G401 (cell line): ENCODE data around the gene EN1. TPM values are rescaled to one million over a fixed set of nuclear protein-coding genes. Genes with fewer than 3 reads are reported as not detected.

Experiments used
- DNase-seq: peaks from one replicate; pipeline ENCODE4 v3.0.0-alpha.2; 2015; ENCODE audit warnings: low spot score
- in situ Hi-C: cut with HindIII; loops from 2 replicates; pipeline ENCODE4 v1.10.0; 2016; ENCODE audit warnings: low sequenced_read_pairs, mixed read lengths
- total RNA-seq: library from RNA; depleted of rRNA; stranded (reverse); fragments of >200 nt; shearing (Covaris generic); gene quantifications from 2 replicates; pipeline ENCODE4 v1.2.3, GENCODE V29; 2014

EN1 gene
- total RNA-seq, 1 experiment from 2014 or later: not detected

DNA sequence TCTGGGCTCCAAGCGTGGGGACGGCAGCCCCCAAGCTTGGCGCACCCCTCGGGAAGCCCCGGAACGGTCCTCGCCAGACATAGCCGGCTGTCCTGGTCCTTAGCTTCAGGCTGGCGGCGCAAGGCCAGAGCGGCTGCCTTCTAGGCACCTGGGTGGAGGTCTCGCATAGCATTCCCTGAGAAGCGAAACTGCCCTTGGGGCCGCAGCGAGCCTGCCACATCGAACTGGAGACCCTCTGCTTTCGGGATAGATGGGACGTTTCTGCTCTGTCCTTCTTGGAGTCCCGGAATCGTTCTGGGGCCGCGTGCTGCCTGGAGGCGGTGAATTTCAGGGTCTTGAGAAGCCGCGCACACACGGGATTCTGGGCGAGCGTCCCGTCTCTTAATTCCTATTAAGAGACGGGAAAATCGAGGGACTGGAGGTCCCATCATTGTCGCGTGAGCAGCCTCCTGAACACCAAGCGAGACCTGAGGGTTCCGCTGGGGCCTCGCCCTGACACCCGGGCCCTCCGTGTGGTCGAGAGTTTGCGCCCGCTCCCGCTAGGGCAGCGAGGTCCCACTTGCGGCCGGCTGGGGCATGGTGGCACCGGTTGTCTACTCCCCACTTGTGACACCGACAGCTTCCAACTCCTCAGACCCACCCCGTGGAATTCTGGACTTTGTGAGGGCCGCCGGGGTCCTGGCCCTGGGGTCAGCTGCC, 9.7 kb upstream of the EN1 start:
- no peak for DNase-seq
- in situ Hi-C loops: no loop called here

GRCh38 chr2:118856330-118856977, 9.0 kb upstream of the EN1 start:
- no peak for DNase-seq
- in situ Hi-C loops: no loop called here

DNA sequence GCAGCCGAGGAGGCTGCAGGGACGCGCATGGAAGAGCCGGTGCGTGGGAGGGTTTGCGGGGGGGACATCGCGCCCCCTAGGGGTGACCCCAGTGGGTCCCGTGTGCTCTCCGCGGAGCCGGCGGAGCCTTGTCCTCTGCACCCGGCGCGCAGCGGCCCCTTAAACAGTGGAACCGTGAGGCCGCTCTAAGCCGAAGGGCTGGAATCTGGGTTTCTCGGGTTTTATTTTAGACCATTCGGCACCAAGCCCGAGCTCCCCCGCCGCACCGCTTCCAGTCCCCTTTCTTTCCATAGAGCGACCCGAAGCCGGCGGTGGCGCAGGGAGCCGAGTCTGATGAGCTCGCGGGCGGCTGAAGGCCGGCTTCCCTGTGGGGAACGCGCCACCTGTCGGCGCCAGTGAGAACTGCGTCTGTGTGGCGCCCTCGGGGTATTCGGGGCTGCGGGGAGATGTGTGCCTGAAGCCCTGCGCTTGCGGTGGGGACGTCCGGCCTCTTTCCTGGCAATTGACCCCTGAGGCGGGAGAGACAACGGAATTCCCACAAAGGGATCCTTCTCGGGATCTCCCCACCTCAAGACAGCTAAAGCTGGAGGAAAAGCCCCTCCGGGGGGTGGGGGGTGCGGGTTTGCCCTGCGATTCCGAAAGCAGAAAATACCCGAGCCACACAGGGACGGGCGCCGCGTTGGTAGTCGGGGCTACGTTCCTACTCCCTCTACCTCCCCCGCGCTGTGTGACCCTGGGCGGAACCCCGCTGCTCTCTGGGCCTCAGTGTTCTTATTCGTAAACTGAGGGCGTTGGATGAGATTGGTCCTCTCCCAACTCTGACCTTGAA, 8.2 kb upstream of the EN1 start:
- in situ Hi-C loops: no loop called here
- peak; percentile 39 for DNase-seq

GRCh38 chr2:118854507-118855345, 7.3 kb upstream of the EN1 start:
- in situ Hi-C loops: no loop called here

GRCh38 chr2:118853651-118854291, 6.3 kb upstream of the EN1 start:
- in situ Hi-C loops: no loop called here
- DNase-seq: no peak

More at GRCh38 chr2:118854507-118855345, 7.3 kb upstream of the EN1 start:
- DNase-seq: no peak

- no peak for DNase-seq
- in situ Hi-C loops: no loop called here
Observed at GRCh38 chr2:118853129-118853640, 5.7 kb upstream of the EN1 start.

GRCh38 chr2:118852605-118853128, 5.2 kb upstream of the EN1 start:
- in situ Hi-C loops: no loop called here
- DNase-seq: no peak

- DNase-seq: no peak
- in situ Hi-C loops: no loop called here
Observed at GRCh38 chr2:118851650-118852049, 4.2 kb upstream of the EN1 start.

DNA sequence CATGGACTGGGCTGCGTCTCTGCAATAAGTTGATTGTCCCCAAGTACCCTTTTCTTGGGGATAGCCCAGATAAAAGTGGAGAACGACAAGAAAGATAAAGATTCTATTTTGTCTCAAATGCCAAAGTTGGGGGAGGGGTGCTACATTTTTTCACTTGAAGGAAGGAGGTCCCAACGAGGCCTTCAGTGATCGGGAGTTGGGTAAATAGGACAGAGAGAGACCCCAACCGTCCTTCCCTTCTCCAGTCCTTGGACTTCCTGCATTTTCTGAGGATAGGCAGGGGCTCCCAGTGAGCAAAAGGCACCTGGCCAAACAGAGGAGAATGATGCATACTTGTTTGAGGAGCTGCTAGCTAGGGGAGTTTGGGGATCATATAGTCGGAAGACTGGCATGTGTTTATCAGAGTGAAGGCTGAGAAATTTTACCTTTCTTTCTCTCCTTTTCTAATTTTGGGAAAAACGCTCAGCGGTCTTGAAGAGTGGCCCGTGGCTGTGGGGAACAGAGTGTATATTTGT, 3.5 kb upstream of the EN1 start:
- in situ Hi-C loops: no loop called here
- no peak for DNase-seq

DNA sequence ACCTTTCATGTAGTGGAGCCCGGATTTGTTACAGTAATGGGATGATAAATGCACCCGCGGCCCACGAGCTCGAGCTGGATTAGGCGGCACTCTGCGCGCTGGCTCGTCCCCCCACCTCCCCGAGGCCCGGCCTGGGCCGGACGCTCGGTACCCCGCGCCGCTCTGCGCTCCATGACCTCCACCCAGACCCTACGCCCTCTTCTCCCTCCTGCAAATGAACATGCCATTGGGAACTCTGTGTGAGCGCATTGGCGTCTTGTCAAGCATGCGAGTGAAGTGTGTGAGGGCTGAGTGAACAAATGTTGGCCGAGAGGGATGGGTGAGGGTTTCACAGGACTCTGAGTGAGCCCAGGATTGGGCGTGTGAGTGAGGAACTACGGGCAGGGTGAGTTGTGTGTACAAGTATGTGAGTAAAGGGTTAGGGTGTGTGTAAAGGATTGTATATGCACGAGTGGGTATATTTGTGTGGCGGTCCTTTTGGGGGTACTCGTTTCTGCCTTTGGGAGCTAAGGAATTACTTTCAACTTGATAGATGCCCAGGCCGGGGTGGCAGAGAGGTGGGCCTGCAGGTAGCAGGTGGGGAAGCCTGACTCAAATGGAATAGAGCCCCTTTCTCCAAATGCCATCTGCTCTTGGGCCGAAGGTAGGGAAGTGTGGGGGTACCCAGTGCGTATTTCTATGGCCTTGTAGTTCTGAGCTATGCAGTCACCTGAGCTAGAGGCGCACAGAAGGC, 2.9 kb upstream of the EN1 start:
- in situ Hi-C loops: no loop called here
- DNase-seq: no peak

- in situ Hi-C loops: no loop called here
- DNase-seq: no peak
Observed at GRCh38 chr2:118849226-118850167, 2.0 kb upstream of the EN1 start.

DNA sequence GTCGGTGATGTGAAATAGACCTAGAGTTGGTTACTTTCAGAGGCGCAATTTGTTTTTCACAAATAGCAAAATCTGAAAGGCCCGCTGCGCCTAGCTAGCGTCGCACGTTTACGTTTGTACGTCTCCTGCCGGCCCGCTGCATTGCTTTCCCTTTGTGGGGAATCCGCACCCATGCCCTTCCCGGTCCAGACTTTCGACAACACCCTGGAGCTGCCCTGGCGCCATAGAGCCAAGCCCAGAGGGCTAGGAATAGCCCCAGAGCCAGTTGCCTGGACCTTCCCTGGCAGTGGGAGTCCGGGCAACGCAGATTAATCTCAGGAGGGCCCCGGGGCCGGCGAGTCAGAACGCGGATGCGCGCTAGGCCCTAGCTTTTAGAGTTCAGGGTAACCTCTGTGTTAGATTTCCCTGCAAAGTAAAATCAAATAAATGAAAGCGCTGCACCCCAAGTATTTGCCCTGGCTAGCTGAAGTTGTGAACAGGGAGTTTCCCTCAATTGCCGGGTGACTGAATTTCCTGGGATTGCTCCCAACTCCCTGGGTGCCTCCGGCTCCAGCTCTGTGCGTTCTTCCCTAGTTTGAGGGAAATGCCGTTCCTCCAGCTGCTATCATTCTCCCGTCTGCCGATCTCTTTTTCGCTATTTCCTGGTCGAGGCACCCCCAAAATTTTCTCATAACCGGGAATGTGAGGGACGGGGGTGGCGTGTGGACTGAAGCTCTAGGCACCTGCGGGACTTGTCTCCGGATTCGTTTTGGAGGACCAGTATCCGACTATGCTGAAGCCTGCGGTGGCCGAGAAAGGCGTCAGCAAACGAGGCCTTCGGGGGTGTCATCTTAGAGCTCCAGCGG, 1.2 kb upstream of the EN1 start:
- in situ Hi-C loops: no loop called here
- no peak for DNase-seq

DNA sequence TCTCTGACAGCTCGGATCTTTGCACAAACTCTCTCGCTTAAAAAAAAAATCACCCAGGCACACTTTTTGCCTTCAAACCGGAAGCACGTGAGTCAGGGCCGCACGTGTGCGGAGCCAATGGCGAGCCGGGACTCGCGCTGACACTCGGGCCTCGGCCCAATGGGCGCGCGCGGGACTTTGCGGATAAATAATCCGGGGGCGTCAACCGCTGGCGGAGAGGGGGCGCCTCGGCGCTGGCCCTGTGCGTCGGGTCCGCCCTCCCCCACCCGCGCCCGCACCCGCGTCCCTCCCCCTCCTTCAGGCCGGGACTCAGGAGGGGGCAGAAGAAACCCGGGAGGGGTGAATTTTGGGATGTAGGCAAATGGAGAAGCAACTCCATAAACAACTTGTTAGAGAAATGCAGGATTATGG, 319 bp upstream of the EN1 start:
- in situ Hi-C loops: no loop called here
- no peak for DNase-seq

DNA sequence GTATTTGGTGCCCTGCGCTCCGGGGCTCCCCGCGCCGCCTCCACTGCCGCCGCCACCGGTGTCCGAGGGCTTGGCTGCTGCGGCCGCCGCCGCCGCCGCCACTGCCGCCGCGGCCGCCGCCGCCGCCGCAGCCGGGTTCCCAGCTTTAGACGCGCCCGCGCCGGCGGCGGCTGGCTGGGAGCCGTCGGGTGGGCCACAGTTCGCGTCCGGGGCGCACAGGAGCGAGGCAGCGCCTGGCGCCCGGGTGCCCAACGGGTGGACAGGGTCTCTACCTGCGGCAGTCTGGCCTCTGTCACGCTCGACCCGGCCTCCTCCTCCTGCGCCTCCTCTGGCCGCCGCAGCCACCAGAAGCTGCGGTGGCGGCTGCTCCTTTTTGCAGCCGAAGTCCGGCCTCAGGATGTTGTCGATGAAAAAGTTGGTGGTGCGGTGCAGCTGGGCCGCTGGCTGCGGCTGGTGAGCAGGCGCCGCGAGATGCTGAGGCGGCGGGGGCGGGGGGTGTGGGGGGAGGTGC, 951 bp downstream of the EN1 start:
- DNase-seq: no peak
- in situ Hi-C loops: no loop called here
